Osteoblast (primary cell): ENCODE measurements around the gene ITGA3. TPM values are rescaled to one million over a fixed set of nuclear protein-coding genes. Genes with fewer than 3 reads are reported as not detected.

ENCODE experiments used
- DNase-seq: peaks from one replicate; pipeline ENCODE4 v3.0.0; 2011; ENCODE audit warnings: low spot score, mixed read lengths; ENCODE audit not compliant: insufficient read length; ENCODE audit errors: missing footprints
- H2AFZ ChIP-seq: 2 replicates; pipeline ENCODE4 v1.6.0; 2011; ENCODE audit warnings: mild to moderate bottlenecking, low read length
- H3K27ac ChIP-seq: 2 replicates; pipeline ENCODE4 v1.5.1; 2011; ENCODE audit warnings: mild to moderate bottlenecking, low read depth, low read length, moderate library complexity
- H3K27me3 ChIP-seq: 2 replicates; pipeline ENCODE4 v1.6.0; 2012; ENCODE audit warnings: mild to moderate bottlenecking, control low read depth, inconsistent platforms, low read length, moderate library complexity; ENCODE audit not compliant: insufficient read depth
- H3K36me3 ChIP-seq: 2 replicates; pipeline ENCODE4 v1.5.1; 2011; ENCODE audit warnings: mild to moderate bottlenecking, low read length, control low read depth, moderate library complexity; ENCODE audit not compliant: insufficient read depth
- H3K4me1 ChIP-seq: 2 replicates; pipeline ENCODE4 v1.5.1; 2011; ENCODE audit warnings: mild to moderate bottlenecking, low read length, control low read depth, moderate library complexity; ENCODE audit not compliant: insufficient read depth
- H3K4me2 ChIP-seq: 2 replicates; pipeline ENCODE4 v1.6.0; 2011; ENCODE audit warnings: mild to moderate bottlenecking, low read length; ENCODE audit not compliant: insufficient read depth
- H3K4me3 ChIP-seq: fragments of 200-600 bp; sonication (generic); 3 replicates; pipeline ENCODE4 v1.5.1; 2012; ENCODE audit warnings: mild to moderate bottlenecking, low read length, inconsistent platforms; ENCODE audit not compliant: insufficient read depth
- H3K79me2 ChIP-seq: 2 replicates; pipeline ENCODE4 v1.6.0; 2012; ENCODE audit warnings: mild to moderate bottlenecking, low read length, control low read depth, inconsistent platforms; ENCODE audit not compliant: insufficient read depth
- H3K9me3 ChIP-seq: 2 replicates; pipeline ENCODE4 v1.5.1; 2011; ENCODE audit warnings: low read depth, low read length, control low read depth
- H4K20me1 ChIP-seq: 2 replicates; pipeline ENCODE4 v1.6.0; 2012; ENCODE audit warnings: mild to moderate bottlenecking, low read length, control low read depth; ENCODE audit not compliant: insufficient read depth
- CTCF ChIP-seq: IDR thresholded peaks from 2 replicates; pipeline ENCODE4 v1.5.1; 2011; ENCODE audit warnings: mild to moderate bottlenecking, low read depth, low read length, moderate library complexity; ENCODE audit errors: extremely low read depth
- total RNA-seq: library from RNA; depleted of rRNA; stranded (reverse); fragments of >200 nt; gene quantifications from 2 replicates; pipeline ENCODE4 v1.2.3, GENCODE V29; 2012

Gene ITGA3
- total RNA-seq, 1 donor: 81.4 TPM

- no peak overlapping the region for H3K27ac ChIP-seq
Observed at GRCh38 chr17:50022463-50023130, 33.3 kb upstream of the ITGA3 start.

GRCh38 chr17:50023520-50023919 is 32.4 kb upstream of the ITGA3 start:
- Histone ChIP-seq H2AFZ (no peak overlapping the region), H3K79me2 (peaks cover 5% of the 10 kb centered on the region), H3K27ac (no peak overlapping the region), H3K4me1 (peaks cover 20% of the 10 kb centered on the region), H3K36me3 (no peaks in the 10 kb centered on the region), H3K27me3 (peaks cover 4% of the 10 kb centered on the region), H3K4me2 (no peak overlapping the region), H4K20me1 (no peaks in the 10 kb centered on the region), H3K9me3 (no peaks in the 10 kb centered on the region), H3K4me3 (no peak overlapping the region)
- no peak for DNase-seq
- TF ChIP-seq CTCF: no peak

More at GRCh38 chr17:50022463-50023130, 33.3 kb upstream of the ITGA3 start:
- Histone ChIP-seq H3K4me3 (no peak overlapping the region), H2AFZ (no peak overlapping the region), H3K4me1 (peaks cover 11% of the 10 kb centered on the region), H4K20me1 (no peaks in the 10 kb centered on the region), H3K27me3 (peaks cover 4% of the 10 kb centered on the region), H3K36me3 (no peaks in the 10 kb centered on the region), H3K79me2 (peaks cover 5% of the 10 kb centered on the region), H3K4me2 (no peak overlapping the region), H3K9me3 (no peaks in the 10 kb centered on the region)
- no peak for DNase-seq
- no peak for TF ChIP-seq CTCF

- H3K27ac ChIP-seq: no peak overlapping the region
- no peaks in the 10 kb centered on the region for H3K36me3 ChIP-seq
- peaks cover 4% of the 10 kb centered on the region for H3K27me3 ChIP-seq
- TF ChIP-seq CTCF: no peak
- no peaks in the 10 kb centered on the region for H4K20me1 ChIP-seq
- no peak overlapping the region for H2AFZ ChIP-seq
- DNase-seq: no peak
- H3K79me2 ChIP-seq: peaks cover 5% of the 10 kb centered on the region
- no peak overlapping the region for H3K4me3 ChIP-seq
- peaks cover 23% of the 10 kb centered on the region for H3K4me1 ChIP-seq
- H3K9me3 ChIP-seq: no peaks in the 10 kb centered on the region
- H3K4me2 ChIP-seq: no peak overlapping the region
Observed at GRCh38 chr17:50024808-50025207, 31.1 kb upstream of the ITGA3 start.

GRCh38 chr17:50026046-50026675 is 29.7 kb upstream of the ITGA3 start:
- Histone ChIP-seq H3K4me2 (peak overlapping the region; percentile 95), H3K27me3 (no peaks in the 10 kb centered on the region), H3K79me2 (peaks cover 5% of the 10 kb centered on the region), H3K36me3 (no peaks in the 10 kb centered on the region), H2AFZ (peak overlapping the region; percentile 72), H3K4me1 (peaks cover 23% of the 10 kb centered on the region), H3K9me3 (no peaks in the 10 kb centered on the region), H3K4me3 (no peak overlapping the region), H3K27ac (no peak overlapping the region), H4K20me1 (no peaks in the 10 kb centered on the region)
- DNase-seq: no peak
- no peak for TF ChIP-seq CTCF
